Measurements from ENCODE around the gene PLEKHG2.

DNA sequence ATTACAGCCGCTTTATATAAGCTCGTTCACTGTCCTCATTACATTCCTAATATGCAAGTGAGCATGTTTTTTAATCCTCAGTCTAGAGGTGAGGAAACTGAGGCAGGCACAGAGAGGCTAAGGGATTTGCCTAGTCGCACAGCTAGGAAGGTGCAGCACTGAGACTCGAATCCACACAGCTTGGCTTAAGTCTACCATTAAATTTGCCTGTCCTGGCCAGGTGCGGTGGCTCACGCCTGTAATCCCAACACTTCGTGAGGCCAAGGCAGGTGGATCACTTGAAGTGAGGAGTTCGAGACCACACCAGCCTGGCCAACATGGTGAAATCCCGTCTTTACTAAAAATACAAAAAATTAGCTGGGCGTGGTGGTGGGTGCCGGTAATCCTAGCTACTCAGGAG, 15.2 kb downstream of the PLEKHG2 start:
- TF ChIP-seq TCF3 (CRISPR knock-in tag; IDR thresholded peaks at IDR 0.05) (no peak), HIVEP1 (CRISPR knock-in tag; IDR thresholded peaks at IDR 0.05) (no peak), DNMT1 (IDR thresholded peaks at IDR 0.05) (no peak), NFYB (IDR thresholded peaks at IDR 0.05; ENCODE audit: extremely low read depth, insufficient read length) (no peak), BHLHE40 (IDR thresholded peaks at IDR 0.05; ENCODE audit: low read length) (no peak), LARP7 (IDR thresholded peaks at IDR 0.05) (no peak), BCLAF1 (IDR thresholded peaks at IDR 0.05; ENCODE audit: borderline replicate concordance in 1 of 2, control insufficient read depth in 1 of 2, low read depth in 2 of 2, low read length in 1 of 2) (no peak), RBBP5 (IDR thresholded peaks at IDR 0.05; ENCODE audit: borderline replicate concordance, insufficient read depth, low read length, poor library complexity, severe bottlenecking) (no peak)
- TF ChIP-seq, protein P1, sequence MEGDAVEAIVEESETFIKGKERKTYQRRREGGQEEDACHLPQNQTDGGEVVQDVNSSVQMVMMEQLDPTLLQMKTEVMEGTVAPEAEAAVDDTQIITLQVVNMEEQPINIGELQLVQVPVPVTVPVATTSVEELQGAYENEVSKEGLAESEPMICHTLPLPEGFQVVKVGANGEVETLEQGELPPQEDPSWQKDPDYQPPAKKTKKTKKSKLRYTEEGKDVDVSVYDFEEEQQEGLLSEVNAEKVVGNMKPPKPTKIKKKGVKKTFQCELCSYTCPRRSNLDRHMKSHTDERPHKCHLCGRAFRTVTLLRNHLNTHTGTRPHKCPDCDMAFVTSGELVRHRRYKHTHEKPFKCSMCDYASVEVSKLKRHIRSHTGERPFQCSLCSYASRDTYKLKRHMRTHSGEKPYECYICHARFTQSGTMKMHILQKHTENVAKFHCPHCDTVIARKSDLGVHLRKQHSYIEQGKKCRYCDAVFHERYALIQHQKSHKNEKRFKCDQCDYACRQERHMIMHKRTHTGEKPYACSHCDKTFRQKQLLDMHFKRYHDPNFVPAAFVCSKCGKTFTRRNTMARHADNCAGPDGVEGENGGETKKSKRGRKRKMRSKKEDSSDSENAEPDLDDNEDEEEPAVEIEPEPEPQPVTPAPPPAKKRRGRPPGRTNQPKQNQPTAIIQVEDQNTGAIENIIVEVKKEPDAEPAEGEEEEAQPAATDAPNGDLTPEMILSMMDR (IDR thresholded peaks at IDR 0.05 in 2 of 3, conservative IDR thresholded peaks at IDR 0.05 in 1 of 3; ENCODE audit: insufficient read depth in 2 of 3, low read depth in 1 of 3, low read length in 3 of 3): no peak
- TF ChIP-seq, protein P2, sequence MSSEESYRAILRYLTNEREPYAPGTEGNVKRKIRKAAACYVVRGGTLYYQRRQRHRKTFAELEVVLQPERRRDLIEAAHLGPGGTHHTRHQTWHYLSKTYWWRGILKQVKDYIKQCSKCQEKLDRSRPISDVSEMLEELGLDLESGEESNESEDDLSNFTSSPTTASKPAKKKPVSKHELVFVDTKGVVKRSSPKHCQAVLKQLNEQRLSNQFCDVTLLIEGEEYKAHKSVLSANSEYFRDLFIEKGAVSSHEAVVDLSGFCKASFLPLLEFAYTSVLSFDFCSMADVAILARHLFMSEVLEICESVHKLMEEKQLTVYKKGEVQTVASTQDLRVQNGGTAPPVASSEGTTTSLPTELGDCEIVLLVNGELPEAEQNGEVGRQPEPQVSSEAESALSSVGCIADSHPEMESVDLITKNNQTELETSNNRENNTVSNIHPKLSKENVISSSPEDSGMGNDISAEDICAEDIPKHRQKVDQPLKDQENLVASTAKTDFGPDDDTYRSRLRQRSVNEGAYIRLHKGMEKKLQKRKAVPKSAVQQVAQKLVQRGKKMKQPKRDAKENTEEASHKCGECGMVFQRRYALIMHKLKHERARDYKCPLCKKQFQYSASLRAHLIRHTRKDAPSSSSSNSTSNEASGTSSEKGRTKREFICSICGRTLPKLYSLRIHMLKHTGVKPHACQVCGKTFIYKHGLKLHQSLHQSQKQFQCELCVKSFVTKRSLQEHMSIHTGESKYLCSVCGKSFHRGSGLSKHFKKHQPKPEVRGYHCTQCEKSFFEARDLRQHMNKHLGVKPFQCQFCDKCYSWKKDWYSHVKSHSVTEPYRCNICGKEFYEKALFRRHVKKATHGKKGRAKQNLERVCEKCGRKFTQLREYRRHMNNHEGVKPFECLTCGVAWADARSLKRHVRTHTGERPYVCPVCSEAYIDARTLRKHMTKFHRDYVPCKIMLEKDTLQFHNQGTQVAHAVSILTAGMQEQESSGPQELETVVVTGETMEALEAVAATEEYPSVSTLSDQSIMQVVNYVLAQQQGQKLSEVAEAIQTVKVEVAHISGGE (CRISPR knock-in tag; IDR thresholded peaks at IDR 0.05): no peak
